Upper lobe of right lung (tissue), 1 donor: ENCODE measurements around the gene VWA1. TPM values are rescaled to one million over a fixed set of nuclear protein-coding genes. Genes with fewer than 3 reads are reported as not detected.
A peak's percentile ranks its signal among the peaks of the same experiment; 100 is the strongest.
"Not testable (repeated sequence)": the region's sequence is repeated elsewhere in the genome, so short reads cannot be mapped to it uniquely, and the experiment has no call there.

ENCODE experiments used
- ATAC-seq: fragments of 200-7000 bp; cut with Tn5 transposase; one replicate; pipeline ENCODE4 v1.9.1; 2020; ENCODE audit warnings: mild to moderate bottlenecking, moderate library complexity
- DNase-seq: peaks from one replicate; pipeline ENCODE4 v3.0.0-alpha.2; 2020
- H3K27ac ChIP-seq: fragments of 200-600 bp; one replicate; pipeline ENCODE4 v1.8.0; 2022
- H3K27me3 ChIP-seq: fragments of 200-600 bp; one replicate; pipeline ENCODE4 v1.8.0; 2022; ENCODE audit warnings: mild to moderate bottlenecking
- H3K36me3 ChIP-seq: fragments of 200-600 bp; one replicate; pipeline ENCODE4 v1.8.0; 2022
- H3K4me1 ChIP-seq: fragments of 200-600 bp; one replicate; pipeline ENCODE4 v1.8.0; 2022
- H3K4me3 ChIP-seq: fragments of 200-600 bp; one replicate; pipeline ENCODE4 v1.8.0; 2022; ENCODE audit warnings: mild to moderate bottlenecking
- H3K9me3 ChIP-seq: fragments of 200-600 bp; one replicate; pipeline ENCODE4 v1.8.0; 2022
- CTCF ChIP-seq: fragments of 200-600 bp; IDR thresholded peaks from one replicate; pipeline ENCODE4 v1.8.0; 2022; ENCODE audit warnings: antibody characterized with exemption
- intact Hi-C: fragments of 100-400 bp; cut with DNase I; formaldehyde crosslinking; loops from one replicate; pipeline ENCODE4 v1.11.0; 2022
- total RNA-seq: library from RNA; stranded (reverse); fragmentation: NEBNext Ultra II Directional; extraction: Animal tissue kit (Norgen Biotek cat#: 25700); gene quantifications from one replicate; pipeline ENCODE4 v1.2.1, GENCODE V29; 2021
- donor health status: DM: no; HTN: yes; CAD: no; lungs with severe emphysema.

VWA1 gene
- total RNA-seq, 1 donor from 2014 or later: 87.4 TPM

- Histone ChIP-seq H3K4me1 (peaks cover 4% of the 10 kb centered on the region), H3K27ac (no peak overlapping the region), H3K27me3 (no peaks in the 10 kb centered on the region), H3K4me3 (no peak overlapping the region), H3K36me3 (no peaks in the 10 kb centered on the region), H3K9me3 (no peaks in the 10 kb centered on the region)
- no peak for TF ChIP-seq CTCF
- intact Hi-C loops: no loop called here
- no peak for ATAC-seq
- no peak for DNase-seq
Observed at GRCh38 chr1:1460540-1461130, 25.1 kb downstream of the VWA1 start.

- H3K4me3 ChIP-seq: peak overlapping the region; percentile 22
- no peak for TF ChIP-seq CTCF
- no peaks in the 10 kb centered on the region for H3K9me3 ChIP-seq
- ATAC-seq (peak; percentile 20), DNase-seq (peak; percentile 73)
- H3K4me1 ChIP-seq: peaks cover 4% of the 10 kb centered on the region
- no peaks in the 10 kb centered on the region for H3K27me3 ChIP-seq
- no peaks in the 10 kb centered on the region for H3K36me3 ChIP-seq
- intact Hi-C loops: no loop called here
- H3K27ac ChIP-seq: peak overlapping the region; percentile 60
Observed at GRCh38 chr1:1461721-1462317, 26.3 kb downstream of the VWA1 start.

- H3K27ac ChIP-seq: peak overlapping the region; percentile 60
- peaks cover 4% of the 10 kb centered on the region for H3K4me1 ChIP-seq
- no peak for TF ChIP-seq CTCF
- intact Hi-C loops: no loop called here
- peak; percentile 93 for ATAC-seq
- H3K9me3 ChIP-seq: no peaks in the 10 kb centered on the region
- H3K27me3 ChIP-seq: no peaks in the 10 kb centered on the region
- H3K4me3 ChIP-seq: peak overlapping the region; percentile 22
- no peaks in the 10 kb centered on the region for H3K36me3 ChIP-seq
- DNase-seq: peak; percentile 91
Observed at GRCh38 chr1:1462318-1462966, 27.0 kb downstream of the VWA1 start.

- H3K4me3 ChIP-seq: no peak overlapping the region
- no peaks in the 10 kb centered on the region for H3K9me3 ChIP-seq
- intact Hi-C loops: no loop called here
- no peaks in the 10 kb centered on the region for H3K36me3 ChIP-seq
- H3K4me1 ChIP-seq: peaks cover 4% of the 10 kb centered on the region
- ATAC-seq (no peak), DNase-seq (no peak)
- no peaks in the 10 kb centered on the region for H3K27me3 ChIP-seq
- TF ChIP-seq CTCF: no peak
- no peak overlapping the region for H3K27ac ChIP-seq
Observed at GRCh38 chr1:1463312-1463711, 27.8 kb downstream of the VWA1 start.

- peaks cover 15% of the 10 kb centered on the region for H3K4me1 ChIP-seq
- H3K27me3 ChIP-seq, H3K27ac ChIP-seq, DNase-seq, ATAC-seq, H3K36me3 ChIP-seq, H3K9me3 ChIP-seq, H3K4me3 ChIP-seq, intact Hi-C loops: not testable (repeated sequence)
Observed at GRCh38 chr1:1468196-1468985, 32.9 kb downstream of the VWA1 start.
